ENCODE results near the gene TPP1.
A peak's percentile ranks its signal among the peaks of the same experiment; 100 is the strongest.

Gene TPP1

GRCh38 chr11:6616596-6617250, 2.5 kb downstream of the TPP1 start:
- H3K4me3 ChIP-seq (ENCODE audit: low read depth, low read length) = no peak overlapping the region
- H3K9me3 ChIP-seq (ENCODE audit: control insufficient read depth, insufficient read depth, low read depth, low read length) = no peaks in the 10 kb centered on the region
- peaks cover 16% of the 10 kb centered on the region for H3K36me3 ChIP-seq (ENCODE audit: control insufficient read depth, insufficient read depth, low read length)
- no peak overlapping the region for H3K9ac ChIP-seq (ENCODE audit: low read length)
- peaks cover 22% of the 10 kb centered on the region for H3K4me1 ChIP-seq (ENCODE audit: control insufficient read depth, insufficient read depth, low read length)
- no peaks in the 10 kb centered on the region for H3K27me3 ChIP-seq (ENCODE audit: control insufficient read depth, insufficient read depth, low read length)
- no peak overlapping the region for H3K27ac ChIP-seq (ENCODE audit: low read depth, low read length)

DNA sequence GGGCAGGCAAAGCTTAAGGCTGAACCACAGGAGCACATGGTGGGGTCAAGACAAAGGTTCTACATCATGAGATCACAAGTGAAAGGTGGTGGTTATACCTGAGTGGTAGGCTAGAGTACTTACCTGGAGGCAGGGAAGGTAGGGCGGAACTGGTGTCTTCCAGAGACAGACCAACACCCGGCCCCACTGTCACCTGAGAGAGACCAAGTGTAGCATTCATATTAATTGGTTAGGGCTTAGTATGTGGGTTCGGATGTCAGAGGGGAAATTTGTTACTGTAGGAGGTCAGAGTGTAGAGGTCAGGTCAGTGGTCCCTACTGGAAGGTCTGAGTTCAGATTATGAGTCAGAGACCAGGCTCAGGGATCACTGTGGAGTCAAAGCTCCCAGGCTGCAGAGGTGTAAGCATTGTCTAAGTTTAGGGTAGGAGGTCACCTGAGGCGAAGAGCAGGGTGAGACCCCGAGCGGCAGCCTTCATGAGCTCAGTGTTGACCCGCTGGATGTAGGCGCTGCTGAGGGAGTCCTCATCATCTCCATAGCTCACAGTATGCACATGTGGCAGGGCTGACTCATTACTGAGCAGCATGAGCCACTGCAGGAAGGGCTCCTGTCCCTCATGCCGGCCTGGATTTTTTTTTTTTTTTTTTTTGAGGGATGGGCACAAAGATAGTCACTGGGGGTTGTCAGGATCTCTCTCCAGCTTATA, 3.2 kb downstream of the TPP1 start:
- no peaks in the 10 kb centered on the region for H3K27me3 ChIP-seq (ENCODE audit: control insufficient read depth, insufficient read depth, low read length)
- H3K36me3 ChIP-seq (ENCODE audit: control insufficient read depth, insufficient read depth, low read length) = peaks cover 20% of the 10 kb centered on the region
- no peak overlapping the region for H3K4me3 ChIP-seq (ENCODE audit: low read depth, low read length)
- no peaks in the 10 kb centered on the region for H3K9me3 ChIP-seq (ENCODE audit: control insufficient read depth, insufficient read depth, low read depth, low read length)
- no peak overlapping the region for H3K9ac ChIP-seq (ENCODE audit: low read length)
- H3K27ac ChIP-seq (ENCODE audit: low read depth, low read length) = no peak overlapping the region
- H3K4me1 ChIP-seq (ENCODE audit: control insufficient read depth, insufficient read depth, low read length) = peaks cover 22% of the 10 kb centered on the region

- Histone ChIP-seq H3K9ac (ENCODE audit: low read length) (no peak overlapping the region), H3K27me3 (ENCODE audit: control insufficient read depth, insufficient read depth, low read length) (no peaks in the 10 kb centered on the region), H3K9me3 (ENCODE audit: control insufficient read depth, insufficient read depth, low read depth, low read length) (no peaks in the 10 kb centered on the region), H3K4me3 (ENCODE audit: low read depth, low read length) (no peak overlapping the region), H3K36me3 (ENCODE audit: control insufficient read depth, insufficient read depth, low read length) (peaks cover 30% of the 10 kb centered on the region), H3K27ac (ENCODE audit: low read depth, low read length) (no peak overlapping the region), H3K4me1 (ENCODE audit: control insufficient read depth, insufficient read depth, low read length) (peaks cover 19% of the 10 kb centered on the region)
Observed at GRCh38 chr11:6615046-6615445, 4.2 kb downstream of the TPP1 start.

GRCh38 chr11:6614446-6614845, 4.8 kb downstream of the TPP1 start:
- Histone ChIP-seq H3K4me1 (ENCODE audit: control insufficient read depth, insufficient read depth, low read length) (peaks cover 15% of the 10 kb centered on the region), H3K9ac (ENCODE audit: low read length) (no peak overlapping the region), H3K9me3 (ENCODE audit: control insufficient read depth, insufficient read depth, low read depth, low read length) (no peaks in the 10 kb centered on the region)

DNA sequence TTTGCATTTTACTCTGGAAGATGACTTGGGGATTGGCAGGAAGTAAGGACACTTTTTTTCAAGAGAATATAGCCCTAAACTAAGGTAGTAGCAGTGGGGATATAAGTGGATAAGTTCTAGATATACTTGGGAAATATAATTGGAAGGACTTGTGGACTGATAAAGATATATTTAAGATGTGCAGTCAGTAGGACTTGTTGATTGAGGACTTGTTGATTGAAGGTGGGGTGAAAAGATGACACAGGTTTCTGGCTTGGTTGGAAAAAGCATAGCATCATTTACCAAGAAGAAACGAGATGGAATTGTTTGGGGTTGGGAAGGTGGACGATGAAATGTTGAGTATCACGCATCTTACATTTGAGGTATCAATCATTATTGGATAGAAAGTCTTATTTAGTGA, 5.7 kb downstream of the TPP1 start:
- Histone ChIP-seq H3K9me3 (ENCODE audit: control insufficient read depth, insufficient read depth, low read depth, low read length) (no peaks in the 10 kb centered on the region), H3K36me3 (ENCODE audit: control insufficient read depth, insufficient read depth, low read length) (peaks cover 45% of the 10 kb centered on the region), H3K4me1 (ENCODE audit: control insufficient read depth, insufficient read depth, low read length) (peaks cover 11% of the 10 kb centered on the region; the same call in 1 of the 2 replicates), H3K4me3 (ENCODE audit: low read depth, low read length) (no peak overlapping the region), H3K9ac (ENCODE audit: low read length) (no peak overlapping the region), H3K27ac (ENCODE audit: low read depth, low read length) (no peak overlapping the region), H3K27me3 (ENCODE audit: control insufficient read depth, insufficient read depth, low read length) (no peaks in the 10 kb centered on the region)

More at GRCh38 chr11:6614446-6614845, 4.8 kb downstream of the TPP1 start:
- peaks cover 36% of the 10 kb centered on the region for H3K36me3 ChIP-seq (ENCODE audit: control insufficient read depth, insufficient read depth, low read length)
- H3K4me3 ChIP-seq (ENCODE audit: low read depth, low read length) = no peak overlapping the region
- H3K27me3 ChIP-seq (ENCODE audit: control insufficient read depth, insufficient read depth, low read length) = no peaks in the 10 kb centered on the region
- H3K27ac ChIP-seq (ENCODE audit: low read depth, low read length) = no peak overlapping the region

DNA sequence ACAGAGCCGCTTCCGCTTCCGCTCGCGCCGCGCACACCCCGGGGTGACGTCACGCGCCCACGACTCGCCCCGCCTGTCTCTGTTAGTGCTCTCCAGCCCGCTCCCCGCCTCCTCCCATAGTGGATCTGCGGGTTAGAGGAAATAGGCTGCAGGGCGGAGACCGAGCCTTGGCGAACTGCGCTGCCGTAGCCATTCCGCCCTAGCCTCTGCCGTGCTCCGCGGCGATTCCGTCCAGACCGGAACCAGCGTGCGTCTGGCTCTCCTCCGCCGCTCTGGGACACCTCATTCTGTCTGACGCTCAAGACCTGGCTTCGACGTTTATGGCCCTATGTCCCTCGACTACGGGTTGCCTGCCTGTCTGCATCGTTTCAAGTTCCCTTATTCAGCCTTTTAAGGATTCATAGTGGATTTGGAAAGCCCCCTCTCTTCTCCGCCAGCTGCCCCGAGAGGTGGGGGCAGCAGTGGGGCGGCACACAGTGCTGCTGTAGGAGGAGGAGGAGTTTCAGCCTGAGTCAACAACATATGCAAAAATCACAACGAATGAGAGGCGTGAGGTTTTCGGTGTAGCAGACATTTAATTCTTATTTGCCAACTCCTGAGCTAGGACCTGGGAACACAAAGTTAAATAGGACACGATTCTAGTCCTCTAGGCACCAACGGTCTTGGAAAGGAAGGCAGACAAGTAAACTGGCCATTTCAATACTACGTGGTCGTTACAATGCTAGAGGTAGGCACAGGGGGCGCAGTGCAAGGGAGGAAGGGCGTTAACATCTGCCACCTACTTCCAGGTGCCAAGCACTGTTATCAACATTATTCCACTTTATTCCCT, 6.8 kb downstream of the TPP1 start, which contains the start of gene TAF10:
TAF10 (minus strand) TSS at position 4 of the 829 bp plus-strand sequence. CDS start 27 bp downstream, outside the sequence.
- H3K36me3 ChIP-seq (ENCODE audit: control insufficient read depth, insufficient read depth, low read length) = peaks cover 56% of the 10 kb centered on the region

GRCh38 chr11:6611963-6612212, 7.3 kb downstream of the TPP1 start:
- Histone ChIP-seq H3K27ac (ENCODE audit: low read depth, low read length) (peak overlapping the region; percentile 59; the same call in 1 of the 2 replicates), H3K9me3 (ENCODE audit: control insufficient read depth, insufficient read depth, low read depth, low read length) (no peaks in the 10 kb centered on the region), H3K4me3 (ENCODE audit: low read depth, low read length) (peak overlapping the region; percentile 84), H3K4me1 (ENCODE audit: control insufficient read depth, insufficient read depth, low read length) (peaks cover 14% of the 10 kb centered on the region), H3K36me3 (ENCODE audit: control insufficient read depth, insufficient read depth, low read length) (peaks cover 56% of the 10 kb centered on the region), H3K27me3 (ENCODE audit: control insufficient read depth, insufficient read depth, low read length) (no peaks in the 10 kb centered on the region), H3K9ac (ENCODE audit: low read length) (peak overlapping the region; percentile 84)

More for the DNA sequence above, 6.8 kb downstream of the TPP1 start, which contains the start of gene TAF10:
- H3K27me3 ChIP-seq (ENCODE audit: control insufficient read depth, insufficient read depth, low read length) = no peaks in the 10 kb centered on the region
- peak within 1 kb of the TSS; percentile 84 for H3K9ac ChIP-seq (ENCODE audit: low read length)
- H3K4me1 ChIP-seq (ENCODE audit: control insufficient read depth, insufficient read depth, low read length) = peaks cover 10% of the 10 kb centered on the region
- H3K27ac ChIP-seq (ENCODE audit: low read depth, low read length) = peak within 1 kb of the TSS; percentile 87
- no peaks in the 10 kb centered on the region for H3K9me3 ChIP-seq (ENCODE audit: control insufficient read depth, insufficient read depth, low read depth, low read length)
- H3K4me3 ChIP-seq (ENCODE audit: low read depth, low read length) = peak within 1 kb of the TSS; percentile 84

DNA sequence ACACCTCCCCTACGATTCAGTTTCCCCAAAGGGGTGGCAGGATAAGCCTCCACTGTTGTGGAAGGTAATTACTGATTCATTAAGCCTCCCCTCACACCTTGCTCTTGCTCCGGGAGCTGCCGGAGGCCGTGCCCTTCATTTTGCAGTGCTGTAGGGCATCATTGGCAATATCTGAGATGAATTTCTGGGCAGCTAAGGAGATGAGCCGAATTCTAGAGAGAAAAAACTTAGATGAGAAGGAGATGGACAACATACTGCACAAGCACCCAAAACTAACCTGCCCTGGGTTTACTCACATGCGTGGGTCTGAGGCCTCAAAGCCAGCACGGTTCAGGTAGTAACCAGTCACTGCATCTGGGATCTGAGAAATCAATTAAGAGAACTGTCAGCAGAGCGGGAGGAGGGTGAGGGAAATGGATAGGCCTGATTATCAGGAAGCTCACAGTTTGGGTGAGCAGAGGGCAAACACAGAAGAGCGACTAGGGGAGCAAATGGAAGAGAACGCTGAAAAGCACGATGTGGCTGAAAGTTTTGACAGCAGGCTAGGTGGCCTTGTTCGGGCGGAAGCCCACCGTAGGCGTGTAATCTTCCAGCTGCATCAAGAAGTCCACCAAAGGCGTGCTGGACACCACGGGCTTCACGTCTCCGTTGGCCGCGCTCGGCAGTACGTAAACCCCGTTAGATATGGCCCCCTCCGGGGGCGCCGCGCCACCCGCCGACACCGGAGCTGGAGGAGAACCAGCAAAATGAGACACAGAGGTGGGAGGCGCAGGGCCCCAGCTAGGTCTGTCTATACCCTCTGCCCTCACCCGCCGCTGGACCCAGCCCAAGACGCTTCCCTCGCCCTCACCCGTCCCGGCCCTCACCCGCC, 7.9 kb downstream of the TPP1 start:
- H3K4me3 ChIP-seq (ENCODE audit: low read depth, low read length) = peak overlapping the region; percentile 84
- peaks cover 56% of the 10 kb centered on the region for H3K36me3 ChIP-seq (ENCODE audit: control insufficient read depth, insufficient read depth, low read length)

GRCh38 chr11:6610591-6610990, 8.6 kb downstream of the TPP1 start:
- peaks cover 49% of the 10 kb centered on the region for H3K36me3 ChIP-seq (ENCODE audit: control insufficient read depth, insufficient read depth, low read length)
- H3K9me3 ChIP-seq (ENCODE audit: control insufficient read depth, insufficient read depth, low read depth, low read length) = no peaks in the 10 kb centered on the region
- H3K4me3 ChIP-seq (ENCODE audit: low read depth, low read length) = 0 out of 2 replicates have a peak overlapping the region, but pooled peaks have one; percentile 84
- H3K27ac ChIP-seq (ENCODE audit: low read depth, low read length) = no peak overlapping the region
- H3K9ac ChIP-seq (ENCODE audit: low read length) = no peak overlapping the region
- peaks cover 21% of the 10 kb centered on the region for H3K4me1 ChIP-seq (ENCODE audit: control insufficient read depth, insufficient read depth, low read length)
- no peaks in the 10 kb centered on the region for H3K27me3 ChIP-seq (ENCODE audit: control insufficient read depth, insufficient read depth, low read length)

More for the DNA sequence above, 7.9 kb downstream of the TPP1 start:
- Histone ChIP-seq H3K27ac (ENCODE audit: low read depth, low read length) (peak overlapping the region; percentile 59; the same call in 1 of the 2 replicates), H3K27me3 (ENCODE audit: control insufficient read depth, insufficient read depth, low read length) (no peaks in the 10 kb centered on the region), H3K4me1 (ENCODE audit: control insufficient read depth, insufficient read depth, low read length) (peaks cover 19% of the 10 kb centered on the region), H3K9me3 (ENCODE audit: control insufficient read depth, insufficient read depth, low read depth, low read length) (no peaks in the 10 kb centered on the region), H3K9ac (ENCODE audit: low read length) (peak overlapping the region; percentile 84)

DNA sequence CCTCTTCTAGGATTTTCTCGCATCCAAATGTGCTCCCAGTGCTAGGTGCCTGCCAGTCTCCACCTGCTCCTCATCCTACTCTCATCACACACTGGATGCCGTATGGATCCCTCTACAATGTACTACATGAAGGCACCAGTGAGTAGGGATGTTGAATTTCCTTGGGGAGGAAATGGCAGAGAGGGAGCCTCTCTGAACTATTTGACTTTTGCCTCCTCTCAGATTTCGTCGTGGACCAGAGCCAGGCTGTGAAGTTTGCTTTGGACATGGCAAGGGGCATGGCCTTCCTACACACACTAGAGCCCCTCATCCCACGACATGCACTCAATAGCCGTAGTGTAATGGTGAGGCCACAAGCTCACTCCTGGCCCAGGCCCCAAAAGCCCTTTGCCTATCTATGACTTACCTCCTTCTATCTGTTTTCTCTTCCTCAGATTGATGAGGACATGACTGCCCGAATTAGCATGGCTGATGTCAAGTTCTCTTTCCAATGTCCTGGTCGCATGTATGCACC, 9.7 kb downstream of the TPP1 start:
- no peak overlapping the region for H3K27ac ChIP-seq (ENCODE audit: low read depth, low read length)
- peaks cover 41% of the 10 kb centered on the region for H3K36me3 ChIP-seq (ENCODE audit: control insufficient read depth, insufficient read depth, low read length)
- peaks cover 29% of the 10 kb centered on the region for H3K4me1 ChIP-seq (ENCODE audit: control insufficient read depth, insufficient read depth, low read length)

More for the DNA sequence above, 9.7 kb downstream of the TPP1 start:
- no peak overlapping the region for H3K4me3 ChIP-seq (ENCODE audit: low read depth, low read length)
- H3K27me3 ChIP-seq (ENCODE audit: control insufficient read depth, insufficient read depth, low read length) = no peaks in the 10 kb centered on the region
- no peak overlapping the region for H3K9ac ChIP-seq (ENCODE audit: low read length)
- H3K9me3 ChIP-seq (ENCODE audit: control insufficient read depth, insufficient read depth, low read depth, low read length) = no peaks in the 10 kb centered on the region

Data from HUES6 (cell line).